ENCODE measurements around the gene ZDHHC18.

The ZDHHC18 gene

DNA sequence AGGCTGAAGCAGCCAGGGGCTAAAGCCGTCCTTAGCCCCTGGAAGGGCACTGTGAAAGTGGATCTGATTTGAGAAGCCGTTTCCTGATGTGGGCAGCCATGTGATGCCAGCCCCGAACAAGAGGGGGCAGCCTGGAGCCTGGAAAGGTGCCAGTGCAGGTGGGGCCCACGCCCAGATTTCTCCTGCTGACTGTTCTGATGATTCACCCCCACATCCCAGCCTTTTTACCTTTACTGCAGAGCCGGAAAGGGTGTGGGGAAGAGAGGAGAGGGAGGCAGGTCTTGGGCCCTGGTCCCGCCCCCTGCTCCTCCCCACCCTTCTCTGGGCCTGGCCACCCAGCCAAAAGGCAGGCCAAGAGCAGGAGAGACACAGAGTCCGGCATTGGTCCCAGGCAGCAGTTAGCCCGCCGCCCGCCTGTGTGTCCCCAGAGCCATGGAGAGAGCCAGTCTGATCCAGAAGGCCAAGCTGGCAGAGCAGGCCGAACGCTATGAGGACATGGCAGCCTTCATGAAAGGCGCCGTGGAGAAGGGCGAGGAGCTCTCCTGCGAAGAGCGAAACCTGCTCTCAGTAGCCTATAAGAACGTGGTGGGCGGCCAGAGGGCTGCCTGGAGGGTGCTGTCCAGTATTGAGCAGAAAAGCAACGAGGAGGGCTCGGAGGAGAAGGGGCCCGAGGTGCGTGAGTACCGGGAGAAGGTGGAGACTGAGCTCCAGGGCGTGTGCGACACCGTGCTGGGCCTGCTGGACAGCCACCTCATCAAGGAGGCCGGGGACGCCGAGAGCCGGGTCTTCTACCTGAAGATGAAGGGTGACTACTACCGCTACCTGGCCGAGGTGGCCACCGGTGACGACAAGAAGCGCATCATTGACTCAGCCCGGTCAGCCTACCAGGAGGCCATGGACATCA is 36.5 kb downstream of the ZDHHC18 start, which contains the start of gene SFN:
SFN (plus strand) TSS at position 369 of the 904 bp plus-strand sequence; CDS start at position 433, 64 bp downstream.
- Histone ChIP-seq H3K27ac (ENCODE audit: extremely low read depth, low read depth, low read length) (no peak within 1 kb of the TSS; the same call in 1 of the 2 replicates), H3K36me3 (ENCODE audit: control insufficient read depth in 2 of 2, insufficient read depth in 1 of 2, low read length in 2 of 2) (no peaks in the 10 kb centered on the region), H3K4me1 (ENCODE audit: control insufficient read depth, insufficient read depth, low read length) (0 out of 2 replicates have a peak, but pooled peaks cover 2% of the 10 kb centered on the region), H3K9me3 (ENCODE audit: control insufficient read depth, insufficient read depth, low read depth, low read length) (no peaks in the 10 kb centered on the region), H3K4me3 (ENCODE audit: low read depth, low read length) (peak within 1 kb of the TSS; percentile 59)
- ChIA-PET CTCF (interaction anchor here (0.6 to 4.1 kb wide), 6 partner anchors 15 to 263 kb away, joined by 3 to 18 read pairs (median 4); no protein-coding TSS in a partner anchor), POLR2A (interaction anchor here (1.2 to 2.6 kb wide), 2 partner anchors 26 to 37 kb away, joined by 3 to 30 read pairs; partner anchors contain the start of genes GPN2 and ZDHHC18)
- peak; percentile 28; the same call in 1 of the 2 replicates for TF ChIP-seq ZNF341 (tag by site-specific recombination; IDR thresholded peaks at IDR 0.05; ENCODE audit: low read depth)
- TF ChIP-seq GLIS1 (tag by site-specific recombination; IDR thresholded peaks at IDR 0.05): peak; percentile 56
- no peak for TF ChIP-seq ZNF843 (tag by site-specific recombination; IDR thresholded peaks at IDR 0.05)
- peak; percentile 25; the same call in 1 of the 2 replicates for TF ChIP-seq SP7 (tag by site-specific recombination; IDR thresholded peaks at IDR 0.05)
- TF ChIP-seq ZNF202 (tag by site-specific recombination; IDR thresholded peaks at IDR 0.05; ENCODE audit: borderline replicate concordance): no peak
- TF ChIP-seq, protein P1, sequence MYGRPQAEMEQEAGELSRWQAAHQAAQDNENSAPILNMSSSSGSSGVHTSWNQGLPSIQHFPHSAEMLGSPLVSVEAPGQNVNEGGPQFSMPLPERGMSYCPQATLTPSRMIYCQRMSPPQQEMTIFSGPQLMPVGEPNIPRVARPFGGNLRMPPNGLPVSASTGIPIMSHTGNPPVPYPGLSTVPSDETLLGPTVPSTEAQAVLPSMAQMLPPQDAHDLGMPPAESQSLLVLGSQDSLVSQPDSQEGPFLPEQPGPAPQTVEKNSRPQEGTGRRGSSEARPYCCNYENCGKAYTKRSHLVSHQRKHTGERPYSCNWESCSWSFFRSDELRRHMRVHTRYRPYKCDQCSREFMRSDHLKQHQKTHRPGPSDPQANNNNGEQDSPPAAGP (tag by site-specific recombination; IDR thresholded peaks at IDR 0.05): peak; percentile 44
- TF ChIP-seq SCRT2 (tag by site-specific recombination; IDR thresholded peaks at IDR 0.05): no peak
- TF ChIP-seq SP3 (tag by site-specific recombination; IDR thresholded peaks at IDR 0.05): peak; percentile 78
- TF ChIP-seq PRDM1 (tag by site-specific recombination; IDR thresholded peaks at IDR 0.05): peak; percentile 58; the same call in 1 of the 2 replicates
- peak; percentile 34; the same call in 1 of the 2 replicates for TF ChIP-seq ZXDB (tag by site-specific recombination; IDR thresholded peaks at IDR 0.05)
- TF ChIP-seq ZBTB17 (tag by site-specific recombination; IDR thresholded peaks at IDR 0.05): peak; percentile 31; the same call in 1 of the 2 replicates
- no peak for TF ChIP-seq BCL11A (tag by site-specific recombination; IDR thresholded peaks at IDR 0.05; ENCODE audit: low read depth)
- peak; percentile 71; the same call in 1 of the 2 replicates for TF ChIP-seq KLF7 (tag by site-specific recombination; IDR thresholded peaks at IDR 0.05; ENCODE audit: borderline replicate concordance)
- TF ChIP-seq, protein P2, sequence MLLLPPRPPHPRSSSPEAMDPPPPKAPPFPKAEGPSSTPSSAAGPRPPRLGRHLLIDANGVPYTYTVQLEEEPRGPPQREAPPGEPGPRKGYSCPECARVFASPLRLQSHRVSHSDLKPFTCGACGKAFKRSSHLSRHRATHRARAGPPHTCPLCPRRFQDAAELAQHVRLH (tag by site-specific recombination; IDR thresholded peaks at IDR 0.05): 0 out of 2 replicates have a peak, but pooled peaks have one; percentile 55
- no peak for TF ChIP-seq ZNF16 (tag by site-specific recombination; IDR thresholded peaks at IDR 0.05; ENCODE audit: low read depth)
- TF ChIP-seq ZNF561 (tag by site-specific recombination; IDR thresholded peaks at IDR 0.05; ENCODE audit: borderline replicate concordance): 0 out of 2 replicates have a peak, but pooled peaks have one; percentile 29
- TF ChIP-seq ZNF701 (tag by site-specific recombination; IDR thresholded peaks at IDR 0.05): no peak
- TF ChIP-seq ZNF768 (tag by site-specific recombination; IDR thresholded peaks at IDR 0.05): no peak
- no peak for TF ChIP-seq ZNF624 (tag by site-specific recombination; IDR thresholded peaks at IDR 0.05)
- TF ChIP-seq, protein P3, sequence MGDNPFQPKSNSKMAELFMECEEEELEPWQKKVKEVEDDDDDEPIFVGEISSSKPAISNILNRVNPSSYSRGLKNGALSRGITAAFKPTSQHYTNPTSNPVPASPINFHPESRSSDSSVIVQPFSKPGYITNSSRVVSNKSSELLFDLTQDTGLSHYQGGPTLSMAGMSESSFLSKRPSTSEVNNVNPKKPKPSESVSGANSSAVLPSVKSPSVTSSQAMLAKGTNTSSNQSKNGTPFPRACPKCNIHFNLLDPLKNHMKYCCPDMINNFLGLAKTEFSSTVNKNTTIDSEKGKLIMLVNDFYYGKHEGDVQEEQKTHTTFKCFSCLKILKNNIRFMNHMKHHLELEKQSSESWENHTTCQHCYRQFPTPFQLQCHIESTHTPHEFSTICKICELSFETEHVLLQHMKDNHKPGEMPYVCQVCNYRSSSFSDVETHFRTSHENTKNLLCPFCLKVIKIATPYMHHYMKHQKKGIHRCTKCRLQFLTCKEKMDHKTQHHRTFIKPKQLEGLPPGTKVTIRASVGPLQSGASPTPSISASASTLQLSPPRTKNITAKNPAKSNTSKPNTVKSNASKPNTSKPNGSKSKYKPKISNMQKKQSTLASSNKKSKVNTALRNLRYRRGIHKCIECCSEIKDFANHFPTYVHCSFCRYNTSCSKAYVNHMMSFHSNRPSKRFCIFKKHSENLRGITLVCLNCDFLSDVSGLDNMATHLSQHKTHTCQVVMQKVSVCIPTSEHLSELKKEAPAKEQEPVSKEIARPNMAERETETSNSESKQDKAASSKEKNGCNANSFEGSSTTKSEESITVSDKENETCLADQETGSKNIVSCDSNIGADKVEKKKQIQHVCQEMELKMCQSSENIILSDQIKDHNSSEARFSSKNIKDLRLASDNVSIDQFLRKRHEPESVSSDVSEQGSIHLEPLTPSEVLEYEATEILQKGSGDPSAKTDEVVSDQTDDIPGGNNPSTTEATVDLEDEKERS (tag by site-specific recombination; IDR thresholded peaks at IDR 0.05): no peak
- peak; percentile 58 for TF ChIP-seq ZBTB8A (tag by site-specific recombination; IDR thresholded peaks at IDR 0.05)
- TF ChIP-seq YY1 (tag by site-specific recombination; IDR thresholded peaks at IDR 0.05): no peak
- TF ChIP-seq ZBTB7A (tag by site-specific recombination; IDR thresholded peaks at IDR 0.05; ENCODE audit: low read depth): no peak
- TF ChIP-seq, protein P4, sequence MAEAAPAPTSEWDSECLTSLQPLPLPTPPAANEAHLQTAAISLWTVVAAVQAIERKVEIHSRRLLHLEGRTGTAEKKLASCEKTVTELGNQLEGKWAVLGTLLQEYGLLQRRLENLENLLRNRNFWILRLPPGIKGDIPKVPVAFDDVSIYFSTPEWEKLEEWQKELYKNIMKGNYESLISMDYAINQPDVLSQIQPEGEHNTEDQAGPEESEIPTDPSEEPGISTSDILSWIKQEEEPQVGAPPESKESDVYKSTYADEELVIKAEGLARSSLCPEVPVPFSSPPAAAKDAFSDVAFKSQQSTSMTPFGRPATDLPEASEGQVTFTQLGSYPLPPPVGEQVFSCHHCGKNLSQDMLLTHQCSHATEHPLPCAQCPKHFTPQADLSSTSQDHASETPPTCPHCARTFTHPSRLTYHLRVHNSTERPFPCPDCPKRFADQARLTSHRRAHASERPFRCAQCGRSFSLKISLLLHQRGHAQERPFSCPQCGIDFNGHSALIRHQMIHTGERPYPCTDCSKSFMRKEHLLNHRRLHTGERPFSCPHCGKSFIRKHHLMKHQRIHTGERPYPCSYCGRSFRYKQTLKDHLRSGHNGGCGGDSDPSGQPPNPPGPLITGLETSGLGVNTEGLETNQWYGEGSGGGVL (tag by site-specific recombination; IDR thresholded peaks at IDR 0.05): no peak
- no peak for TF ChIP-seq ZNF354C (tag by site-specific recombination; IDR thresholded peaks at IDR 0.05; ENCODE audit: borderline replicate concordance, low read depth)
- TF ChIP-seq ZNF324 (tag by site-specific recombination; IDR thresholded peaks at IDR 0.05): peak; percentile 56; the same call in 1 of the 2 replicates
- TF ChIP-seq ZNF529 (tag by site-specific recombination; IDR thresholded peaks at IDR 0.05; ENCODE audit: insufficient replicate concordance): no peak
- TF ChIP-seq SP2 (tag by site-specific recombination; IDR thresholded peaks at IDR 0.05): peak; percentile 77
- TF ChIP-seq KLF1 (tag by site-specific recombination; IDR thresholded peaks at IDR 0.05): peak; percentile 93
- no peak for TF ChIP-seq ZNF626 (tag by site-specific recombination; IDR thresholded peaks at IDR 0.05)
- no peak for TF ChIP-seq ZNF133 (tag by site-specific recombination; IDR thresholded peaks at IDR 0.05)
- TF ChIP-seq ZNF366 (tag by site-specific recombination; conservative IDR thresholded peaks at IDR 0.05): peak; percentile 87

Measured in HEK293 (cell line).